Hematopoietic multipotent progenitor cell treated with erythropoietin and hydrocortisone succinate and interleukin-3 and kit ligand, for 4 days (in vitro differentiated cells): ENCODE data around the gene CCDC63.

Experiments
- DNase-seq: peaks from one replicate; pipeline ENCODE4 v3.0.0-alpha.2; 2015

CCDC63 gene

GRCh38 chr12:110885152-110885840 lies 38.5 kb downstream of the CCDC63 start:
- DNase-seq, result no peak

GRCh38 chr12:110888256-110888991 lies 41.6 kb downstream of the CCDC63 start:
- DNase-seq, result no peak

DNA sequence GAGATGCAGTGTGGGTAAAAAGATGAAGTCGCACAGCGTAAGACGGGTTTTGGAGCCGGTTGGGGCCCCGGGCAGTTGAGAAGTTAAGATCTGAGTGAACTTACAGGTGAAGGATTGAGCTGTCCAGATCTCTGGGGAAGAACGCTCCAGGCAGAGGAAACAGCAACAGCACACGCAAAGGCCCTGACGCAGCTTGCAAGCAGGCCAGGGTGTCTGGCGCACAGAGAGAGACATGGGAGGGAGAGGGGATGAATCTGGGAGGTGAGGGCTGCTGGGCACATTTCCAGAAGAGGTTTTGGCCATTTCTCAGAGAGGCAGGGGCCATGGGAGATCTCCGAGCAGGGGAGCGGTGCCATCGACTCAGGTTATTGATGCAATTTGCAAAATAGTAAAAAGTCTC lies 42.6 kb downstream of the CCDC63 start:
- DNase-seq, result no peak

GRCh38 chr12:110893956-110894355 lies 47.2 kb downstream of the CCDC63 start:
- DNase-seq, result no peak

DNA sequence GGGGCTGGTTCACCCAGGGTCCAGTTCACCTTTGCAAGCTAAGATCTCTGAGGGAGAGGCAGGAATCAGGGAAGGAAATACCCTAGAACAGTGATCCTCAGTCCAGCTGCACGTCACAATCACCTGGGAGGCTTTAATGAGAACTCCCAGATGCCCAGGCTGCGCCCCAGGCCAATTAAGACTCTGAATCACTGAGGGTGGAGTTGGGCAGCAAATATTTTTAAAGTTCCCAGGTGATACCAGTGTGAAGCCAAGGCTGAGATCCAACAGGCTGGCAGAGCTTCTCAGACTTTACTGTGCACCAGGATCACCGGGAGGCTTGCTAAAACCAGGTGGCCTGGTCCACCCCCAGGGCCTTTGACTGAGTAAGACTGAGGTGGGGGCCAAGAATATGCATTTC lies 49.8 kb downstream of the CCDC63 start:
- DNase-seq, result no peak

DNA sequence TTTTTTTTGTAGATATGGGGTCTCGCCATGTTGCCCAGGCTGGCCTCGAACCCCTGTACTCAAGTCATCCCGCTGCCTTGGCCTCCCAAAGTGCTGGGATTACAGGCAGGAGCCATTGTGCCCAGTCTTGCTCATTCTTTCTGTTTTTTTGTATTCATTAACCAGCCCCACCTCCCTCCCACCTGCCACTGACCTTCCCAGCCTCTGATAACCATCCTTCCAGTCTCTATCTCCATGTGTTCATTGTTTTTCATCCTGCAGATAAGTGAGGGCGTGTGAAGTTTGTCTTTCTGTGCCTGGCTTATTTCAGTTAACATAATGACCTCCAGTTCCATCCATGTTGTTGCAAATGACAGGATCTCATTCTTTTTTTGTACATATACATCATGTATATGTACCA lies 54.6 kb downstream of the CCDC63 start:
- DNase-seq, result no peak

GRCh38 chr12:110903511-110903910 lies 56.7 kb downstream of the CCDC63 start:
- no peak for DNase-seq

GRCh38 chr12:110906083-110906482 lies 59.3 kb downstream of the CCDC63 start:
- peak; percentile 61 for DNase-seq

DNA sequence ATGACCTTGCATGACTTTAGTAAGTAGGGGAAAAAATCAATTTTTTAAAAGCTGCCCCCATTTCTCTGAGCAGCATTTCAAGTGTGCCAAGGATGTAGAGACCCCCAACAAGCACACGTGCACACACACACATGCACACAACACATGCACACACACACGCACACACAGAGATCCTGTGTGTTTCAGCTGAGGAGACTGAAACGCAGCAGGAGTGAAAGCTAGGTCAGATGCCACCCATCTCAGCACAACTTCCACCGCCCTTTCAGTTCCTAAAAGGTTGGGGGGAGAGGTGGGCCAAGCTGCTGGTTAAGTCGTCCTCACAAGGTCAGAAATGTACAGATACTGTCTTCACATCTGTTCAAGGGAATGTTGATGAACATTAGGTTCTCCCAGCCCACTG lies 59.7 kb downstream of the CCDC63 start:
- no peak for DNase-seq

- DNase-seq, result no peak
Observed at GRCh38 chr12:110906985-110907384, 60.2 kb downstream of the CCDC63 start.

DNA sequence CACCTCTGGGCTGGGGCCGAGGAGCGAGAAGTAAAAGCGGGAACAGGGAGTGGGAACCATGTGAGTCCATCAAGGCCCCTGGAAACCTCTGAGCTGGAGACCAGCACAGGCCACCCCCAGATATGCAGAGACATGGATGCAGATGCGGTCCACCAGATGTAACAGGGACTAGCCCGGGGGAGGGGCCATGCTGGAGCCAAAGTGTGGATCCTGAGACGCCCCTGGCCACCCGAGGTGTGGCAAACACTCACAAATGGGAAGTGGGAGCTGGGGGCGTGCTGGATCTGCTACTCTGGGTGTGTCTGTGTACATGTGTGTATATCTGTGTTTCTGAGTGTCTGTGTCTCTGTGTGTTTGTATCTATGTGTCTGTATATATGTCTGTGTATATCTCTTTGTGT lies 60.8 kb downstream of the CCDC63 start:
- no peak for DNase-seq

DNA sequence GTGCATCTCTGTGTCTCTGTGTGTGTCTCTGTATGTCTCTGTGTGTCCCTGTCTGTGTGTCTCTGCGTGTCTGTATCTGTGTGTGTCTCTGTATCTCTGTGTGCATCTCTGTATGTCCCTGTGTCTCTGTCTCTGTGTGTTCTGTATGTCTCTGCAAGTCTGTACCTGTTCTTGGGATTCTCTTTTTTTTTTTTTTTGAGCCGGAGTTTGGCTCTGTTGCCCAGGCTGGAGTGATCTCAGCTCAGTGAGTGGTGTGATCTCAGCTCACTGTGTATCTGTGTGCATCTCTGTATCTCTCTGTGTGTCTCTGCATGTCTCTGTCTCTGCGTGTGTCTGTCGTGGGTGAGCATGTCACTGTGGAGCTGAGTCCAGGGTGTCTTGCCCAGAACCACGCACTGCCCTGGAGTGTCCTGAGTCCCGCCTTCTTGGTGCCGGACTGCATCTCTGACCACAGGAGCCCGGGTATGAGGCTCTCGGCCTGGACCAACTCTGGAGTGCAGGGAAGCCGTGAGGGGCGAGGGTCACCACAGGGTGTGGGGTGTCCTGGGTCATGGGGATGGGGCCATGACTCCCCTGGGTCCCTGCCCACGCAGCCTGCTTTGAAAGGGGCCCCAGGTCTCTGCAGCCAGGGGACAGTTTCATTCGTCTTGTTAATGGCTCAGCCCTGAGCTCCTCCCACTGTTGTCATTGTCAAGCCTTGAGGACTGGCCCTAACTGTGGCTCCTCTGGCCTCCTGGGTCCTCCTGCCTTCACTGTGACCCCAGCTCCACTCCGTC lies 61.8 kb downstream of the CCDC63 start:
- DNase-seq, result no peak

- no peak for DNase-seq
Observed at GRCh38 chr12:110912263-110912662, 65.5 kb downstream of the CCDC63 start.

- peak; percentile 59 for DNase-seq
Observed at GRCh38 chr12:110913119-110914056, 66.6 kb downstream of the CCDC63 start.

DNA sequence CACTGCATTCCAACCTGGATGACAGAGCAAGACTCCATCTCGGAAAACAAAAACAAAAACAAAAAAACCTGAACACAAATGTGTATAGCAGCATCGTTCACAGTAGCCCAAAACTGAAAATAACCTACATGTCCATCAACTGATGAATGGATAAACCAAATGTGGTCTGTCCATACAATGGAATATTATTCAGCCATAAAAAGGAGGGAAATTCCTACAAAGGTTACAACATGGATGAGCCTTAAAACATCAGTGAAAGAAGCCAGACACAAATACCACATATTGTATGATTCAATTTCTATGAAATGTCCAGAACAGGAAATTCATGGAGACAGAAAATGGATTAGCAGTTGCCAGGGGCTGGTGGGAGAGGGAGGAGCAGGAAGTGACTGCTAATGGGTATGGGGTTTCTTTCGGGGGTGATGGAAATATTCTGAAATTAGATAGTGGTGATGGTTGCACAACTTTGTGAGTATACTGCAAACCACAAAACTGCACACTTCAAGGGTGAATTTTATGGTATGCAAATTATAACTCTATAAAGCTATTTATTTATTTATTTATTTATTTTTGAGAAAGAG lies 69.6 kb downstream of the CCDC63 start:
- DNase-seq, result peak; percentile 19

GRCh38 chr12:110917467-110917866 lies 70.7 kb downstream of the CCDC63 start:
- DNase-seq, result no peak

DNA sequence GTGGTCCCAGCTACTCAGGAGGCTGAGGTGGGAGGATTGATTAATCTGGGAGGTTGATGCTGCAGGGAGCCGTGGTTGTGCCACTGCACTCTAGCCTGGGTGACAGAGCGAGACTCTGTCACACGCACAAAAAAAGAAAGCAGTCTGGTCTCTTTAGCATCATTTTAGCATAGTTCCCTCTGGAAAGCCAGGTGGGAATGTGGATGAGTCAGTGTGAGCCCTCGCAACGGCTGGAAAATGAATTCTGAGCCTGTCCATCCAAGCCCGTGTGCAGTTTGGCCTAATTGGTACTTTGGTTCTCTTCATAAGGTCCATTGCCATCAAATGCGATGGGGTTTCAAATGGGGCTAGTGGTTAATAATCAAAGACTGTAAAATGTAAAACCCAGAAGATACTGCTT lies 71.2 kb downstream of the CCDC63 start:
- no peak for DNase-seq

DNA sequence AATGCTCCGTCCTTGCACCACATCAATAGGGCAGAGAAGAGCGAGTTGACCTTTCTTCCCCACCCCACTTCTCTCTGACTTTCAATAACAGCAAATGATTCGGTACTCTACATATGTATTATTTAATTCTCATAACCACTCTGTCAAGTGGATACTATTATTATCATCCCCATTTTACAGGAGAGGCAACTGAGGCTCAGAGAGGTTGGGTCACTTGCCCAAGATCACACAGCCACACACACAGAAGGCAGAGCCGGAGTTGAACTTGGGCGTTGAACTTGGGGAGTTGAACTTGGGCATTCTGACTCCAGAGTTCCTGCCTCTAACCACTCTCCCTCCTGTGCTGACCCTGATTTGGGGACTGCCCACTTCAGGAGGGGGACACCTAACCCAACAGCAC lies 72.9 kb downstream of the CCDC63 start:
- DNase-seq, result no peak

- no peak for DNase-seq
Observed at GRCh38 chr12:110920324-110920910, 73.6 kb downstream of the CCDC63 start, which contains the start of gene MYL2. Gene MYL2, minus strand, starts transcription at chr12:110920579. Its CDS starts 50 bp downstream, at chr12:110920529.

GRCh38 chr12:110921262-110921661 lies 74.5 kb downstream of the CCDC63 start:
- no peak for DNase-seq

- no peak for DNase-seq
Observed at GRCh38 chr12:110922652-110923051, 75.9 kb downstream of the CCDC63 start.

DNA sequence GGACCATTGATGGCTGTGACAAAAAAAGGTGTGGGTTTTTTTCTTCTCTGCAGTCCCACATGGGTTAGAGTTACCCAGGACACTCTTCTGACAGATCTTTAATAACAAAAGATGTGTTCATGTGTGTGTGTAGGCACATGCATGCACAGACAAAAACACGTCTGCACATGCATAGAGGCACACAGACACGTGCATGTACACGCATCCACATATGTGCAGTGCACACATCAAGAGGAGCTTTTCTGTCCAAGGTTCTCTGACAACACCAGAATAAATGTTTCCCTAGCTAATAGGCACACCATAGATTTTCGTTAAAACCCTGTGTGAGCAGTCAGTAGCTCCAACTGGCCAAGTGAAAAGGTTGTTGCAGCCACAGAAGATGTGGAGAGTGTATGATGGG lies 76.4 kb downstream of the CCDC63 start:
- DNase-seq, result no peak
